ENCODE measurements around the gene NIPAL1. TPM values are rescaled to one million over a fixed set of nuclear protein-coding genes. Genes with fewer than 3 reads are reported as not detected.

Gene NIPAL1
- total RNA-seq, 1 experiment from 2014 or later = 0.37 TPM

DNA sequence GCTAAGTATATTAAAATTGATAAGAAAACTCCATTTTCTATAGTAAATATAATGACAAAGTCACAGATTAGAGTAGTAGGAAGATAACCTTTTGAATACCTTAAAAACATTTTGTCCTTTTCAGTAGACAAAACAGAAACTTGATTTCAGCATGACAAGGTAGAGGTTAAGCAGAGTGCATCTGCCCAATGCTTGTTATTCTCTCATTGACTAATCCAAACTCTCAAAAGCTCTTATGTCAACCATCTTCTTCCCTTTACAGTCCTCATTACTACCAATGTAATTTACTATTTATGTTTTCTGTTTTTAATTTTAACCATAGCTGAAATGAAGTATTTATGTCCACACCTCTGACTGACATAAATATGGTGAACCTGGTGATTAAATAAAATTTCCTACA is 11.1 kb downstream of the NIPAL1 start:
- DNase-seq (ENCODE audit: low spot score) = no peak

DNA sequence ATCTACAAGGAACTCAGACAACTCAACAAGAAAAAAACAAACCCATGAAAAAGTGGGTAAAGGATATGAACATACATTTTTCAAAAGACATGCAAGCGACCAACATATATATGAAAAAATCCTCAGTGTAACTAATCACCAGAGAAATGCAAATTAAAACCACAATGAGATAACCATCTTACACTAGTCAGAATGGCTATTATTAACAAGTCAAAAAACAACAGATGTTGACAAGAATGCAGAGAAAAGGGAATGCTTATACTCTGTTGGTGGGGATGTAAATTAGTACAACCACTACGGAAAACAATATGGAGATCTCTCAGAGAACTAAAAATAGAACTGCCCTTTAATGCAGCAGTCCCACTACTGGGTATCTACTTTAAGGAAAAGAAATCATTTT is 12.1 kb downstream of the NIPAL1 start:
- DNase-seq (ENCODE audit: low spot score) = no peak

DNA sequence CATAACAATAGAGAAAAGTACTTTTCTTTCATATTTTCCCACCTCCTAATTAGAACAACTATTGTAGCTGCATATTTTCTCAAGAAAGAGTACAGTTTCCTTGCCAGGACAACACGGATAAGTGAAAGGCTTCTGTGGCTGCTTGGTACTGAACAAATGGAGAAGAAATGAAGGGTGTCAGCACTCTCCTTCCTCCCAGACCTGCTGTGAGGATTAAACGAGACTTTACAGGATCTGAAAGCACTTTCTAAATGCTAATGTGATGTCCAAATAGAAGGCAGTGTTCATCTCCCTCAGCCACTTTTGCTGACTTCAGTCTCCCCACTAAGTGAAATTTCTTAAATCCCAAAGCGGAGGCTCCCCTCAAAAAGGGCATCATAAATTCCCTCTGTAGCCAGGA is 13.9 kb downstream of the NIPAL1 start:
- DNase-seq (ENCODE audit: low spot score) = no peak

DNA sequence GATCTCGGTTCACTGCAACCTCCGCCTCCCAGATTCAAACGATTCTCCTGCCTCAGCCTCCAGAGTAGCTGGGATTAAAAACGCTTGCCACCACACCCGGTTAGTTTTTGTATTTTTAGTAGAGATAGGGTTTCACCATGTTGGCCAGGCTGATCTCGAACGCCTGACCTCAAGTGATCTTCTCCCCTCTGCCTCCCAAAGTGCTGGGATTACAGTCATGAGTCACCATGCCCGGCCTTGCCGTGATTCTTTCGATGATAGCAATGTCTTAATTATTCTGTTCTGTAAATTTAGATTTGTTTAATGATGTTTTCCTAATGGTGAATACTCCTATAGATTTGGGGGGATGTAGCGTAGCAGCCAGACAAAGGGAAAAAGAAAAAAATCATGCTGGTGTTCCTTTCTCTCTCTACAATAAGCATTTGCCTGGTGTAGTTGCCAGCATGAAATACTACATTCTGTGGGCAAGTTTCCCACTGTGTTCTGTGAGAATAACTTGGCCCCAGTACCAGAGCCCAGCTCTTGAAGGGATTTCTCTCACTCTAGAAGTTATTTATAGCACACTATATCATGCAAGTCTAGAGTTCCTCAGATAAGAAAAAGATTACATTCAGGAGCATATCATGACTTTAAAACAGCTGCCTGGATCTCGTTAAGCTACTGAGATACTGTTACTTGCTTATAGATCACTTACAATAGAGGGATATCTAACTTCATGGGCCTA is 15.4 kb downstream of the NIPAL1 start:
- peak; percentile 31 for DNase-seq (ENCODE audit: low spot score)

DNA sequence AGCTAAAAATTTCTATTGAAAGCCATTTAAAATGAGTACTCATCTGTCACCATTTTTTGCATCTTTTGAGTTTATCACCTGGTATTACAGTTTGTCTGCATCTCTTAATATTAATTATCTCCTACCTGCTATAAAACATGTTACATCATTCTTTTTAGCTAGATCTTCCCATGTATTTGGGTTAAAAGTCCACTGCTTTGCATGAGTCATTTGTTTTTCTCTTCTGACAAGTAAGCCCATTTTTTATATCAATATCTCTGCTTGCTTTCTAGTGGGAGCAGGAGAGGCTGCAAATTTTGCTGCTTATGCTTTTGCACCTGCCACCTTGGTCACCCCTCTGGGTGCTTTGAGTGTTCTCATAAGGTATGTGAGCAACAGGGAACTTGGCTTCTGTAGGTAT is 16.1 kb downstream of the NIPAL1 start:
- no peak for DNase-seq (ENCODE audit: low spot score)

DNA sequence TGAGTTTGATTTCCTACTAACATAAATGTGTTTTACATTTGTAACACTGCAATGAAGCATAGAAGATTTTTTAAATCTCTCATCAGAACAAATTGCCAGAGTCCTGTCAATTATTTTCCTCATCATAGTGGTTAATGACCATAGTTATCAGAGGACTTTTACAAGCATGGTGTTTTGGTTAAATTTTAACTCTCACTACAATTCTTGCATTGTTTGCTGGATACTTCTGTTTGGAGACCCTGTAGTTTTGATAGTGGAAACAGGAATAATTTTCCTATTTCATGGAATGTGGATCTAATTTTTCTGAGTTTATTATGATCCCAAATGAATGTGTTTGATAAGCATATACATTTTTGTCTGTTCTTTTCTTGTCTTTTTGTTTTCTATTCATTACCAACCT is 16.8 kb downstream of the NIPAL1 start:
- DNase-seq (ENCODE audit: low spot score) = no peak

DNA sequence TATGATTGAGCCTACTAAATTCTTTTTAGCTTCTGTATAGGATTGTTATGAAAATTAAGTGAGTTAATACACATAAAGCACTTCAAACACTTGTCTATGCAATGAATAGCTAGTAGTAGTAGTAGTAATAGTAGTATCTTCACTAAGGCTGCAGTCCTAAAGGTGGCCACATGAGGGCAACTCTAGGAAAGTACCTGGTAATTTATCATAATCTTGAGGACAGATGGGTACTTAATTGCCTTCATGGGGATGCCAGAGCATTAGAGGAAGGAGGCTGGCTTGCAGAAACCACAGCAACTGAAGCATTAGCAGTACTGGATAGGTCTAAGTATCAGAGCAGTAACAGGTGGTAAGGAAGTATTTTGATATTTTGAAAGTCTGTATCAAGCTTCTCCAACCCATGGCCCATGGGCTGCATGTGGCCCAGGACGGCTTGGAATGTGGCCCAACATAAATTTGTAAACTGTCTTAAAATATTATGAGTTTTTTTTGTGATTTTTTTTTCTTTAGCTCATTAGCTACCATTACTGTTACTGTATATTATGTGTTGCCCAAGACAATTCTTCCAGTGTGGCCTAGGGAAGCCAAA is 17.3 kb downstream of the NIPAL1 start:
- peak; percentile 47 for DNase-seq (ENCODE audit: low spot score)

DNA sequence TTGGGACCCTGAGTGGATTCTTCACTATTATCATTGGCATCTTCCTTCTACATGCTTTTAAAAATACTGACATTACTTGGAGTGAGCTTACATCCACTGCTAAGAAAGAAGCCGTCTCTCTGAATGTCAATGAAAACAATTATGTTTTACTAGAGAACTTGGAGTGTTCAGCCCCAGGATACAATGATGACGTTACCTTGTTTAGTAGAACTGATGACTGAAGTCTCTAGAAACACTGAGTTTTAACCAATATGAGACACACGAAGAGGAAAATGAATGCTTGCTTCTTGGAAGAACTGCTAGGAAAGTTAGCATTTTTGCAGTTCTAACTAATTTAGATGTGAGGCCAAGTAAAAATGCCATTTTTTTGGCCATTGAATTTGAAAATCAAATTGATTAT is 19.4 kb downstream of the NIPAL1 start:
- no peak for DNase-seq (ENCODE audit: low spot score)

DNA sequence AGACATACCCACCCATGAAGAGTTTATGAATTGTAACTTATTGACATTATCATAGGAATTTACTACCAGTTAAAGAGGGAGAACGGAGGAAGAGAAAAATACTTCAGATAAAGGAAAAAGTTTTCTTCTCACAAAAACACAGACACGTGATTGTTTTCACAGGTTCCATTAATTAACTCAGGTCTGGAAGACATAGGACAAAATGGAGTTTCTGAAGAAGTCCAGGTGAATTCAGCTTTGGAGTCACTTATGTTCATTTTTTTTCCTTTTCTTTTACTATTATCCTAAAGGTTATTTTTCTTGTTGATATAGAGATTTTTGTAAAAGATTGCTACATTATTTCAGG is 20.5 kb downstream of the NIPAL1 start:
- DNase-seq (ENCODE audit: low spot score) = no peak

DNA sequence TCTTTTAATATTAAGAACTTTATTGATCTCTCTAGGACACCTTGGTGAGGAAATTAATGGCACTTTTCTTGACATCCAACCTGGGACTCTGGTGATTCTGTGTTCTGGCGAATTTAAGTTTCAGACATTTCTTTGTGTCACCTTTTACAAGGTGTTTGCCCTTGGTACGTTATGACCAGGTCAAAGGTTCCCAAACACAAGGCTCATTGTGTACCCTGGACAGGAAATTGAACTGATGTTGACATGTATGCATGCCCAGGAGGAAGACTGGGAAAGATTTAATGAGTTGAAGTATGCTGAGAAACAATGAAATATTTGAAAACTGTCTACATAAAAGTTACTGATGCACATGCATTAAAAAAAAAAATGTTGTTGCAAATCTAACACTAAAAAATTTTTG is 22.1 kb downstream of the NIPAL1 start:
- no peak for DNase-seq (ENCODE audit: low spot score)

DNA sequence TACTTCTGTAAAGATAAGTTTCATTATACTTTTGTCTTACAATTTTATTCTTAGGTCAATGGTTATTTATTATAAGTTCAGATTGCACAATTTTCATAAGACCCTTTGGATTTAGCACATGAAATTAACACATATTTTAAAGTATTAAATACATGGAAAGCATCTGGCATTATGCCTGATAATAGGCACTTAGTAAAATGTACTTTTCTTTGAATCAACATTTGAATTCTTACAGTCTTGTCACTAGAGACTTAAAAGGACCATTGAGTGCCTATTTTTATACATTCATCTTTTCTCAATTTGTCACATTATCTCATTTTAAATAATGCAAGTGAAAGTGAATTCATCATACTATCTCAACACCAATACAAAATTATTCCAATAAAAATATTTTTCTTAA is 23.0 kb downstream of the NIPAL1 start:
- DNase-seq (ENCODE audit: low spot score) = no peak

DNA sequence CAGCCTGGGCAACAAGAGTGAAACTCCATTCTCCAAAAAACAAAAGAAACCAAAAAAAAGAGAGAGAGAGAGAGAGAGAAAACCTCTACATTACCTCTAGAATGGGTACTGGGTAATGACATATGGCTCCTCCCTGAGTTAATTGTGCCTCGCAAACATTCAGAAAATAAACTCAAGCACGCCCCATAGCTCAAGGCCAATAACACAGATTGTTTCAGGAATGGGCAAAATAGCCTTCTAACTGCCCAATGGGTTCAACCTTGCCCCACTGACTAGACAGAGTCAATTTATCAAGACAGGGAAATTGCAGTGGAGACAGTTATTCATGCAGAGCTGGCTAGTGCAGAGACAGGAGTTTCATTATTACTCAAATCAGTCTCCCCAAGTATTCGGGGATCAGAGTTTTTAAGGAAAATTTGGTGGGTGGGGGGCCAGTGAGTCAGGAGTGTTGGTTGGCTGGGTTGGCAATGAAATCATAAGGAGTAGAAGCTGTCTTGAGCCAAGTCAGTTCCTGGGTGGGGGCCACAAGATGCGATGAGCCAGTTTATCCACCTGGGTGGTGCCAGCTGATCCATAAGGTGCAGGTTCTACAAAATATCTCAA is 25.1 kb downstream of the NIPAL1 start:
- DNase-seq (ENCODE audit: low spot score) = no peak

DNA sequence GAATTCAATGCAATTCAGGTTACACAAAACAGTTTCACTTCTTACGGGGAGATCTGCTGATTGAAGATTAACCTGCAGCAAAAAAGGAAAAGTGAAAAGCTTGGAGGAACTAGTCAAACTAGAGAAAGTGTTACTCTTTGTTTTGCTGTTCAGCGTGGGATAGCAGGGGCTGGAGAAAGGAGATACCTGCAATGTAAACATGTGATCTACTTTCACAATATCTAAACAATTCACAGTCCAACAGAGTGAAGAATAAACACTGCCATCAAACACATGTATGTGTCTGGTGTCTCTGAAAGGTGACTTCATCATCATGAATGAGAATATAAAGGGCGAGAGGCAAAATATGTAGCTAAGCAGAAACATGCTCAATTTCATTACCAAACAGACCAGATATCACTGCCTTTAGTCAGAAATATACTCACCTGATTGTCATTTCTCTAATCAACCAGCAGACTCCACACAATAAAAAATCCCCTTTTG is 26.4 kb downstream of the NIPAL1 start:
- DNase-seq (ENCODE audit: low spot score) = peak; percentile 21

DNA sequence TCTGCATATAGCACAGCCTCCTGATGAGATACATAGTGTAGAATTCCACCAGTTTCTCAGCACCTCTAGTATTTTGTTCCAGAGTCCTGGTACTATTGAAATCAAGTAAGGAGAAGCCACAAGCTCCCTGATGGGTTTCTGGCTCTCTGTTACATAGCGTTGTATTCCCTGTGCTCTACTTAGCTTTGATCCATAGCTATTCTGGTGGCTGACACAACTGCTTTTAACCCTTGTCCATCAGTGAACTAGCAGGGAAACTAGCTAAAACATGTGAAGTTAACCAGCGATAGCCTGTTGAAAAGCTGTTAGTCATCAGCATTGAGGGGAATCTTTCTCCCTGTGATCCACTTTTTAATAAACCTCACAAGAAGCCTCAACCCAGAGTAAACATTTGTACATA is 26.9 kb downstream of the NIPAL1 start:
- no peak for DNase-seq (ENCODE audit: low spot score)

DNA sequence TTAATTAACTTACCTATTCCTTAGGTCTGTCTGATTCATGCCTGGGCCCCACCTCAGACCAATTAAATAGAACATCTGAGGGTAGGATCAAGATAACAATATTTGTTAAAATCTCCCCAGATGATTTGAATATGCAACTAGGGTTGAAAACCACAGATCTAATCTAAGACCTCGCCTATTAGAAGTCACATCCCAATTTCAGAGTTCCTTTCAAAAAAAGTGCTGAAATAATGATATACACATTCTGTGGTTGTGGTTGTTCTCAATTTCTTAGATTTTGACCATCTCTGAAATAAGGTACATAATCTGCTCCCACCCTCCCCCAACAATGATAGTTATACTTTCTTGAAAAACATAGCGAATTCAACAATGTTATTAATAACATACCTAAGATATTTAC is 27.7 kb downstream of the NIPAL1 start:
- no peak for DNase-seq (ENCODE audit: low spot score)

DNA sequence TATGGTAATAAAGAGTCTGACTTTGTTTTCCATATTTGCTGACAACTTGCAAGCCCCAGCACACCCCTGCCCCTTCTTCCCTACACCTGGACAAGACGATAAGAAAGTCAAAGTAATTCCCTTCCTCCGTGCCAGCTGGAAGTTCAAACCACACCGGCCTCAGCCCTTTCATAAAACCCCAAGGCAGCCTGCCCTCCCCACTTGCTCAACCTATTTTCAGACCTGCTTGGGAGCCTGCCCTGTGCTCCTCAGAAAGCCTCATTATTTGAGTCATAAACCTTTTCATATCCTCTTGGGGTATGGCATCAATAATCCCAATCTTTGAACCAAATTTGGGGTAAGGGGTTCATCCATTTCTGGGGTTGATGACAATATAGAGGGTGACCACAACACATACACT is 29.5 kb downstream of the NIPAL1 start:
- DNase-seq (ENCODE audit: low spot score) = no peak

DNA sequence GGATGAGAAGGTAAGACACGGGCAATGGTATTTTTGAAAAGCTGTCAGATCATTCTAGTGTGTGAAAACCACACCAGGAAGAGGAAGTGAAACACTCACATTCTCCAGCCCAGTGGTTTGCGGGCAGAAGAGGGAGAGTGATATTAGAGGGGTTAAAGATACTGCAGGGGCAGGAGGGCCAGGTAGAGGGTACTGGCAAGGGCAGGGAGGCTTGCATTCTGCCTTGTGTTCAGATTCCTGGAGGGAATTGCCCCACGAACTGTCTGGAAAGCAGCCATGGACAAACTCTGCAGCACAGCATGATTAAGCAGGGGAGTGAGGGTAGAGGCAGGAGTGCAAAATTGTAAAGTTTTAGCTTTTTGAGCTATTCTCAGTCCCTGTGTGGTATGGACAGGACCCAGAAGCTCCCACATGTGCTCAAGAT is 30.9 kb downstream of the NIPAL1 start:
- no peak for DNase-seq (ENCODE audit: low spot score)

DNA sequence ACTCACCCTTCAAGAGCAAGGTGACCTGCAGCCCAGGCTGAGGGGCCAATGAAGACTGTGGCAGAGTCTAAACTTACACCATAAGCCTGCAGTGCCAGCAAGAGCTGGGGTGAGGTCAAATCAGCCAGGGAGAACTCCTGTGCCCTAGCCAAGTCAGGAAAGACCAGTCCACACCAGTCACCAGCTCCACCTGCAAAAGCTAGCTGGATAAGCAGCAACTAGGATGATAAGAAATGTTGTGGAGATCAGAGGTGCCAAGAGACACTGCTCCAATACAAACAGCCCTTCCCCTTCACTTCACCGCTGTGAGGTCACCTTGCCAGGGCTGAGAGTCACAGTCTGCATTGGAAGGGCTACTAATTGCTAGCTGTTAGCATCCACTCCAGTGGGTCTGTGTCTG is 31.3 kb downstream of the NIPAL1 start:
- no peak for DNase-seq (ENCODE audit: low spot score)

DNA sequence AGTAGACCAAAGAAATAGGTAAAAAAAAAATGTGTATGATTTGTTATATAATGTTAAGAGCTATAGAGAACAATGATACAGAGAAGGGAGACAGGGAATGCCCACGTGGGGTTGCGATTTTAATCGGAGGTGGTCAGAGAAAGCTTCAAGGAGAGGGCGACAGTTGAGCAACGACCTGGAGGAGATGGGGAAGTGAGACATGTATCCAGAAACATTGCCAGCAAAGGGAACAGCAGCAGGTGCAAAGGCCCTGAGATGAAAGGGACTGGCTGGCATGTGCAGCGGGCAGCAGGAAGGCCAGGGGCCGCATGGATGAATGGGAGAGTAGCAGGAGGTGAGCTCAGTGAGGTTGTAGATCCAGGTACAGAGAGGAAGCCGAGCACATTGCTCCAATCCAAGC is 32.9 kb downstream of the NIPAL1 start:
- no peak for DNase-seq (ENCODE audit: low spot score)

DNA sequence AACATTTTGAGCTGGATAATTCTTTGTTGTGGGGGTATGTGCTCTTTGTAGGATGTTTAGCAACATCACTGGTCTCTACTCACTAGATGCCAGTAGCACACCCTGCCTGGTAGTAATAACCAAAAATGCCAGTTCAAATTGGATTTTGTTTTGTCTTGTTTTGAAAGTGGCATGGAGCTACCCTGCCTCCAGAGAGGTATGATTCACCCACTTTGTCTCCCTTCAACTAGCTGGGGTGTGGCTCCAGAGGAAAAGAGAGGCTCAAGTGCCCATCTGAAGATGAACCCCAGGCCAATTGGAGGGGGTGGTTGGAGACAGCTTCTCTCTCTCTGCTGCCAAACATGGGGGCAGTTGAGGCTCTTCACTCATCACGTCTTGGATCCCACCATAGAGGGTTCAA is 34.5 kb downstream of the NIPAL1 start:
- DNase-seq (ENCODE audit: low spot score) = no peak

DNA sequence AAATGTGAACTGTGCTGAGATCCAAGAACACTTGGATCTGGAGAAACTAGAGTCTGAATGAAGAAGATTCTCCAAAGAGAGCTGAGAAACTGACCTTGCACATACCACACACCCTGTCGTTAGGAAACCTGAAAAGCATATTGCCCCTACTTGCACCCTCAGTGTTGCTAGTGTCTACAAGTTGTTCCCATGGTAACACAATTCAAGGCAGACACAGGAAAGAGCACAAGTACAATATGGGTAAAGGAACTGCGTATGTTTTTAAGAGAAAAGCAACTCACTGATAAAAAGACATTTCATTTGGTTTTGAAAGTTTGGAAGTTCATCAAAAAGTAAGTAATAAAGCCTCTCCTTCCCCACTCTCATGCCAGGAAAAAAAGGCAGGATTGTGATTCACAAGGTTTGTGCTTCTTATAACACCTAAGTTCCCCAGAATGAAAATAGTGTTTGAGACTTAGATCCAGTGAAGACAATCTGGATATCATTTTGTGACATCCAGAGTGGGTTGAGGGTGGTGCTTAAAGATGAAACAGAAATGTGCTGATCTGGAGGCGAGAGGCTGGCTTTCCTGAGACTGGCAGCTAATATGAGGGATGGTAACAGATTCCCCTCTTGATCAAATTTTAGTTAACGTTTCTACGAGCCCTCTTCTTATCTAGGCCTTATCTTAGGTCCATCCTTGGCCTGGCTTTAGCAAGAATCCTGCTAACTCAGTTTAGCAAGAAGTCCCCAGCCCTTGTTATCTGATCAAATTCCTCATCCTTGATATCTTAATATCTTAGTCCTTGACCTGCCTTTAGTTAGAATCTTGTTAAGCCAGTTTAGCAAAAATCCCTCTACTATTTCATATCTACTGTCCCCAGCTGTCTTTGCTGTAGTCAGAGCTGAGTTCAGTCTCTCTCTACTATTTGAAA is 42.3 kb downstream of the NIPAL1 start:
- no peak for DNase-seq (ENCODE audit: low spot score)

DNA sequence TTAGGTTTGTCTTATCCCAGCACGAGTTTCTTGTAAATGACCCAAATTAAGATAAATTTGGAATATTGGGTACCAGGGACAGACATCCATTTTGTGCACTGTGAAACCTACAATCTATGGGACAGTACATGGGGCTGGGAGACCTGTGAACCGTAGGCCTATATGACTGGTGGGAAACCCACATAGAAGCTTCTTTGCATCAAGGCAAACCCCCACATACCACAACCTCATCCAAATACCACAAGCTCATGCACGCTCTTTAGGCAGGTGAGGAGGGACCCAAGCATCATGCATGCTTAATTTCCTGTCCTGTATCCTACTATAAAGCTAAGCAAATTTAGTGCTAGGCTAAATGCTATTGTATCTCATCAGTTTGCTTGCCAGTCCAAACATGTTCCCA is 47.8 kb downstream of the NIPAL1 start:
- no peak for DNase-seq (ENCODE audit: low spot score)
